GM18498 (cell line): ENCODE measurements around the gene TMEM131.
A peak's percentile ranks its signal among the peaks of the same experiment; 100 is the strongest.
"Not testable (repeated sequence)": the region's sequence is repeated elsewhere in the genome, so short reads cannot be mapped to it uniquely, and the experiment has no call there.

Source experiments
- ATAC-seq: cut with Tn5 transposase; IDR thresholded peaks from one replicate; pipeline ENCODE4 v1.9.1; 2021; ENCODE audit warnings: mild to moderate bottlenecking, moderate library complexity; ENCODE audit not compliant: unreplicated experiment

The TMEM131 gene

GRCh38 chr2:97995734-97996624 lies at the start of gene TMEM131:
Gene TMEM131 (minus strand): TSS chr2:97995948. CDS start chr2:97995662, 286 bp downstream.
- ATAC-seq: peak; percentile 82

GRCh38 chr2:98044730-98045129 lies 49.0 kb upstream of the TMEM131 start:
- not testable (repeated sequence) for ATAC-seq

- ATAC-seq: no peak
These were observed 47.4 kb upstream of the TMEM131 start for GRCh38 chr2:98043101-98043500.

GRCh38 chr2:98040331-98040939 lies 44.7 kb upstream of the TMEM131 start:
- no peak for ATAC-seq

- ATAC-seq: no peak
These were observed 43.5 kb upstream of the TMEM131 start for GRCh38 chr2:98039085-98039756.

- ATAC-seq: no peak
These were observed 42.1 kb upstream of the TMEM131 start for GRCh38 chr2:98037666-98038336.

- no peak for ATAC-seq
These were observed 41.5 kb upstream of the TMEM131 start for GRCh38 chr2:98037206-98037605.

- ATAC-seq: no peak
These were observed 40.7 kb upstream of the TMEM131 start for GRCh38 chr2:98036349-98037000.

GRCh38 chr2:98034745-98035144 lies 39.0 kb upstream of the TMEM131 start:
- ATAC-seq: no peak

GRCh38 chr2:98032086-98032485 lies 36.3 kb upstream of the TMEM131 start:
- ATAC-seq: no peak

GRCh38 chr2:98029718-98030222 lies 34.0 kb upstream of the TMEM131 start:
- ATAC-seq: no peak

GRCh38 chr2:98028931-98029717 lies 33.4 kb upstream of the TMEM131 start:
- no peak for ATAC-seq

- no peak for ATAC-seq
These were observed 32.4 kb upstream of the TMEM131 start for GRCh38 chr2:98028101-98028561.

- peak; percentile 49 for ATAC-seq
These were observed 31.8 kb upstream of the TMEM131 start for GRCh38 chr2:98027538-98027937.

- peak; percentile 79 for ATAC-seq
These were observed 31.3 kb upstream of the TMEM131 start for GRCh38 chr2:98026927-98027522.

GRCh38 chr2:98026292-98026691 lies 30.5 kb upstream of the TMEM131 start:
- no peak for ATAC-seq

GRCh38 chr2:98025481-98026037 lies 29.8 kb upstream of the TMEM131 start:
- no peak for ATAC-seq

GRCh38 chr2:98022067-98022466 lies 26.3 kb upstream of the TMEM131 start:
- ATAC-seq: not testable (repeated sequence)
